Mesothelial cell of epicardium (in vitro differentiated cells): ENCODE measurements around the gene SUGP1. TPM values are rescaled to one million over a fixed set of nuclear protein-coding genes. Genes with fewer than 3 reads are reported as not detected.

Experiments used
- DNase-seq, 2 experiments: peaks; one replicate each; pipeline ENCODE4 v3.0.0; 2021; ENCODE audit warnings: low spot score in 2 of 2; ENCODE audit not compliant: unreplicated experiment in 2 of 2
- H3K27ac Mint-ChIP-seq: 2 replicates; pipeline ENCODE4 v1.8.0; 2021; ENCODE audit warnings: mixed read lengths
- H3K27me3 Mint-ChIP-seq: 2 replicates; pipeline ENCODE4 v1.8.0; 2021; ENCODE audit warnings: low read depth, mixed read lengths
- H3K36me3 Mint-ChIP-seq: 2 replicates; pipeline ENCODE4 v1.8.0; 2021; ENCODE audit warnings: mixed read lengths
- H3K4me1 Mint-ChIP-seq: 2 replicates; pipeline ENCODE4 v1.8.0; 2021; ENCODE audit warnings: mixed read lengths
- H3K4me3 Mint-ChIP-seq: 2 replicates; pipeline ENCODE4 v1.8.0; 2021; ENCODE audit warnings: mild to moderate bottlenecking, moderate library complexity, mixed read lengths
- H3K9me3 Mint-ChIP-seq: 2 replicates; pipeline ENCODE4 v1.8.0; 2021; ENCODE audit warnings: mixed read lengths
- CTCF ChIP-seq: fragments of 200-600 bp; sonication (generic); IDR thresholded peaks from one replicate; pipeline ENCODE4 v1.5.0; 2021; ENCODE audit warnings: antibody characterized with exemption; ENCODE audit not compliant: unreplicated experiment
- total RNA-seq: library from RNA; stranded (reverse); gene quantifications from 3 replicates; pipeline ENCODE4 v1.2.1, GENCODE V29; 2021

The SUGP1 gene
- total RNA-seq, 1 donor from 2014 or later: 77.2 TPM

DNA sequence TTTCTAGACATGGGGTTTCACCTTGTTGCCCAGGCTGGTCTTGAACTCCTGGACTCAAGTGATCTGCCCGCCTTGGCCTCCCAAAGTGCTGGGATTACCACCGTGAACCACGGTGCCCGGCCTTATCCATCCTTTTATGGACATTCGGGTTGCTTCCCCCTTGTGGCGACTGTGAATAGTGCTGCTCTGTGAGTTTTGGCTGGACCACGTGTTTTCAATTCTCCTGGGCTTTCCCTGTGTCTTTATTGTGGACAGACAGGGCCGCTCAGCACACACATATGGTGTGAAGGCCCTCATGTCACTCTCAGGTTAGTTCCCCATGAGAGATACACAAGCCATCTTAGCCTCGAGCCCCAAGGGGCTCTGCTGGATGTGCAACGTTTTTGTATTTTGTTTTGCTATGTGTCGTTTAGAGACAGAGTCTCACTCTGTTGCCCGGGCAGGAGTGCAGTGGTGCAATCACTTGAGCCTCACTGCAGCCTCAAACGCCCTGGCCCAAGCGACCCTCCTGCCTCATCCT lies 40.8 kb upstream of the SUGP1 start:
- peak in 1 of 2 experiments; percentile 77 for DNase-seq
- H3K27ac Mint-ChIP-seq: peak overlapping the region; percentile 36

GRCh38 chr19:19356901-19357566 lies 36.7 kb upstream of the SUGP1 start:
- no peak for TF ChIP-seq CTCF
- H3K4me3 Mint-ChIP-seq: no peak overlapping the region
- no peaks in the 10 kb centered on the region for H3K27me3 Mint-ChIP-seq
- H3K9me3 Mint-ChIP-seq: no peaks in the 10 kb centered on the region
- H3K27ac Mint-ChIP-seq: no peak overlapping the region
- peaks cover 12% of the 10 kb centered on the region for H3K36me3 Mint-ChIP-seq
- H3K4me1 Mint-ChIP-seq: peaks cover 4% of the 10 kb centered on the region
- no peak for DNase-seq

More for the DNA sequence above, 40.8 kb upstream of the SUGP1 start:
- H3K27me3 Mint-ChIP-seq: no peaks in the 10 kb centered on the region
- TF ChIP-seq CTCF: peak; percentile 87
- H3K9me3 Mint-ChIP-seq: no peaks in the 10 kb centered on the region
- H3K4me3 Mint-ChIP-seq: no peak overlapping the region
- peaks cover 11% of the 10 kb centered on the region for H3K4me1 Mint-ChIP-seq
- H3K36me3 Mint-ChIP-seq: peaks cover 5% of the 10 kb centered on the region

GRCh38 chr19:19356500-19356899 lies 36.2 kb upstream of the SUGP1 start:
- Mint-ChIP-seq H3K27ac (no peak overlapping the region), H3K9me3 (no peaks in the 10 kb centered on the region), H3K36me3 (peaks cover 13% of the 10 kb centered on the region), H3K27me3 (no peaks in the 10 kb centered on the region), H3K4me3 (no peak overlapping the region), H3K4me1 (peaks cover 4% of the 10 kb centered on the region)
- no peak for TF ChIP-seq CTCF
- DNase-seq: no peak

DNA sequence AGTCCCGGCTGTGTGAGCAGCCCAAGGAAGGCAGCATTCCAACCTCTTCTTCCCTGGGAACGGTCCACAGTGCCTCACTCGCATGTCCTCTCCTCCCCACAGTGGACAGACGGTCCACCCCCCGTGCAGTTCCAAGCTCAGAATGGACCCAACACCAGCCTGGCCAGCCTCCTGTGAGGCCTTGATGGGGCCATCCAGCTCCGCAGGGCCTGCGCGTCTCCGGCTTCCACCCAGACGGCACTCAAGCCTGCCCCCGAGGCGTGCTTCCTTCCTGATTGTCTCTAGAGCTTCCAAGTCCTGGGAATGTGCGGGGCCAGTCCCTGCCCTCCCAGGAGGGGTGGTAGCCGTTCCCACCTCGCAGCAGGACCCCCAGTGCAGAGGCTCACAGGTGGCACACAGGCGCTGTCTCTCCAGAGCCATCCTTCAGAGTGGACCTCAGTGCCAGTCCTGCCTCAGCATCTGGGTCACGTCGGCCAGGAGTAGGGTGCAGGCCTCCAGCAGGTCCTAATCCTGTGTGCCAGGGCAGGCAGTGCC lies 35.4 kb upstream of the SUGP1 start:
- H3K9me3 Mint-ChIP-seq: no peaks in the 10 kb centered on the region
- no peak for TF ChIP-seq CTCF
- peaks cover 13% of the 10 kb centered on the region for H3K36me3 Mint-ChIP-seq
- H3K4me3 Mint-ChIP-seq: no peak overlapping the region
- no peaks in the 10 kb centered on the region for H3K27me3 Mint-ChIP-seq
- no peaks in the 10 kb centered on the region for H3K4me1 Mint-ChIP-seq
- no peak for DNase-seq
- H3K27ac Mint-ChIP-seq: no peak overlapping the region

GRCh38 chr19:19354932-19355331 lies 34.6 kb upstream of the SUGP1 start:
- no peak for DNase-seq
- Mint-ChIP-seq H3K4me3 (no peak overlapping the region), H3K27me3 (no peaks in the 10 kb centered on the region), H3K36me3 (peaks cover 13% of the 10 kb centered on the region), H3K27ac (no peak overlapping the region), H3K9me3 (no peaks in the 10 kb centered on the region), H3K4me1 (no peaks in the 10 kb centered on the region)
- no peak for TF ChIP-seq CTCF
